Measurements from ENCODE around the gene SDC1.

Gene SDC1

DNA sequence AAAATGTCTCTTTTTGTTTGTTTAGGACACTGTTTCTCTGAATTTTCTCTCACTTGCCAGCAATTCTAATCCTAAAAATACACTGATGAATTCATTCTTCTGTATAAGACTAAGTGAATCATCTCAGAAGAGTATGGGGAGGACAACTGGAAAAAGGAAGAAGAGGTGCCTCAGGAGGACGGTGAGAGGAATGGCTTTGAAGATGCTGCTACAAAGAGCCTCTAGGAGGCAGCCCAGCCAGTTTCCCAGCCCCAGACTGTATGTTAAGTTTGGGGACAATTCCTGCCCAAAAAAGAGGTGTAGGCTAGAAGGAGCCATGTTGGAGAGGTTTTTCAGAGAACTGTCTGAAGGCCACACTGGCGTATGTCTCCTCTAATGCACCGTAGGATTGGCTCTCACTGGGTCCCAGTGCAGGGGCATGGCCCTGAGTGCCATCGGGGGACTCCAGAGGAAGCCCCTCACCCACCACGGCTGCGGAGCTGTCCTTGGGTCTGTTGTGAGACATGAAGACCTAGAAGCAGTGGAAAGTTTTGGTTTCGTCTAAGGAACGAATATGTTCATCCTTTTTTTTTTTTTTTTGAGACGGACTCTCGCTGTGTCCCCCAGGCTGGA lies 3.1 kb upstream of the SDC1 start:
- no peak for DNase-seq

DNA sequence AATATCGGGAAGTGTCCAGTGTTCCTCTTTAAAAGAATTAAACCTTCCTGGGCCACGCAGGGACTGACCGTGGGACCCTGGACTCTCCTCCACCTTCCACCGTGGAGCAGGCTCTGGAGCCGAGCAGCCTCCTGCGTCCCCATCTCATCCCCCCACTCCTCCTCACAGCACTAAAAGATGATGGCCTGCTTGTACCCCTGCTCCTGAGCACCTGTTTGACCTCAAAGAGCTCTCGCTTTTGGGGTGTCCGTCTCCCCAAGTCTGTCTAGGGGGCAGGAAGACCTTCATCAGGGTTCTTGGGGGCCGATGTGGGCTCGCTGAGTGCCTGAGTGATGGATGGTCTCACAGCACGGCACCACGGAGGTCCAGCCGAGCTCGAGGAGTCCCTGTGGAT lies 1.2 kb upstream of the SDC1 start:
- DNase-seq, result no peak

DNA sequence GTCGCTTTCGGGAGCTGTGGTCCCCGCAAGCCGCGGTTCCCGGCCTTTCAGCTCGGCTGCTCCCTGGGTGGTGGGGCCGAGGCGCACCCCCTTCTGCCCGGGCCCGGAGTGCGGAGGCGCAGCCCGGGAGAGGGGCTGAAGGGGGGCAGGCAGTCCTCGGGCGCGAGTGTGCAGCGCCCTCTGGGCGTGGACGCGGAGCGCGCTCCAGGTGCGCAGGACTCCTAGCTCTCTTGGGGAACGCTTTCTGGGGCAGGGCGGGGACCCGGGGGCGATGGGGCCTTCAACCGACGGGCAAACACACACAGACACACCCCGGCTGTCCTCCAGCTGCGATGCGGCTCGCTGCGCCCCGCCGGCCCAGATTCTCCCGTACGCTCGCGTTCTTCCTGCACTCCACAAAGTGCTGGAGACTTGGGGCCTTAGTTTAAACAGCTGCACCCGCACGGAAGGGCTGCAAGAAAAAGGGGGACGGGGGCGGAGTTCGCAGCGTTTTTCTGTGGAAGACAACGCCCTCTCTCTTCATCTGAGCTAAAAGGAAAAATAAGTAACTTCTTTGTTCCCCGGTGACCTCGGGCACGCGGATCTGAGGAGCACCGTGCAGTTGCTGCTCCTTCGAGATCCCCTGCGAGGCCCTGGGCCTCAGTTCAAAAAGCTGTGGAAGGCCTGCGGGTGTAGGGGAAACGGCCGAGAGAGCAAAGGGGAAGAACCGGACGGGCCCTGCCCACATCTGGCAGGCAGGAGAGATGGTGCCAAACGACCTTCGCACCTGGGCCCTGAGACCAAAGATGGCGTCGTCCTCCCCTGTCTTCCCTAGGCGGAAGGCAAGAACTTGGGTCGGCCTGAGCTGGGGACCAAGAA lies 593 bp upstream of the SDC1 start:
- peak; percentile 76 for DNase-seq

DNA sequence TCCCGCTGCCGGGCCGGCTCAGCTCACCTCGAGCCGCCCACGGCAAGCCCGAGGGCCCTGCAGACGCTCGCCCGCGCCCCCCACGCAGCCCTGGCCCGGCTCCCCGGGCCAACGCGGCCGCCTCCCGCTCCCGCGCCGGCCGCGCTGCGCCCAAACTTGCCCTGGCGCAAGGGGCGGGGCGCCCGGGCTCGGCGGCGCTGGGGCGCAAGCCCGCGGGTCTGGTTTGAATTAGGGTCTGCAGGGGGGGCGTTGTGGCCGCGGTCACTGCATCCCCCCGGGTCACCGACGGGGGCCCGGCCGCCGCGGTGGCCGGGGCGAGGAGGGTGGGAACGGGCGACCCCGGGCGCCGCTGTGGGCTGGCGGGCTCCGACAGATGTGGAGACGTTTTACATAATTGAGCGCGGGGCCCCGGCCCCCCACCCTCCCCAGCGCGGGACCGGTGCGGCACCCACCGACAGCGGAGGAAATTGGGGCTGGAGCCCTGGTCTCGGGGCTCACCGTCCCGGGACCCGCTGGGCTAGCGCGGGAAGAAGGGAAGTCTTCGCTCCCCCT lies 690 bp downstream of the SDC1 start:
- no peak for DNase-seq

DNA sequence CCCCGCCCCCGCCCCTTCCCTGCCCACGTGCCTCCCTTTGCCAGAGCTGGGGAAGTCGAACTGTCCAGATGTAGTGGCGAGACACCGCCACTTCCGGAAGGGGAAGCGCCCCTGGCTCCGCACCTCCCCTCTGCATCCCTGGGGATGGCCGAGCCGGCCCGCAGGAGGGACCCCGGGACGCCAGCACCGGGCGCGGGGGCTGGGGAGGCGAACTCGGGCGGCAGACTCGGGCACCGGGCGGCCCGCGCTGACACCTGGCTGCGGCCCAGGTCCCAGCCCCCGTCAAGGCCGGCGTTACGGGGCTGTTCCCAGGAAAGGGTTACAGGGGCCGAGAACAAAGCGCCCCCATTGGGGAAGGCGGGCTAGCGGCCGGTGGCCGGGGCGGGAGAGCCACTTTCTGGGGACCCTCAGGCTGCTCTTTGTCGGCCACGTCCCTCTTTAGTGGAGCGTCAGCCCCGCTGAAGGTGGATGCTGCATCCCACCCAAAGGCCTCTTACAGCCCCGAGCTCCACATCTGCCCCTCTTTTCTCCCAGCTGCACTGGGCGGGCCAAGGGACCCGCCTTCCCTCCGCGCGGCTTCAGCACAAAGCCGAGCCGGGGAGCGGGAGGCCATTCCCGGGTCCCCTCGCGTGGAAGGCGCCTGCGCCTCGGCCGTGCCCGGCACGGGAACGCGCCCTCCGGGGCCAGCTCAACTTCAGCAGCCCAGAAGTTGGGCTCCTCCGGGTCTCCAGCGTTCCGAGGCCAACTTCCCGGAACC lies 1.3 kb downstream of the SDC1 start:
- peak; percentile 66 for DNase-seq

DNA sequence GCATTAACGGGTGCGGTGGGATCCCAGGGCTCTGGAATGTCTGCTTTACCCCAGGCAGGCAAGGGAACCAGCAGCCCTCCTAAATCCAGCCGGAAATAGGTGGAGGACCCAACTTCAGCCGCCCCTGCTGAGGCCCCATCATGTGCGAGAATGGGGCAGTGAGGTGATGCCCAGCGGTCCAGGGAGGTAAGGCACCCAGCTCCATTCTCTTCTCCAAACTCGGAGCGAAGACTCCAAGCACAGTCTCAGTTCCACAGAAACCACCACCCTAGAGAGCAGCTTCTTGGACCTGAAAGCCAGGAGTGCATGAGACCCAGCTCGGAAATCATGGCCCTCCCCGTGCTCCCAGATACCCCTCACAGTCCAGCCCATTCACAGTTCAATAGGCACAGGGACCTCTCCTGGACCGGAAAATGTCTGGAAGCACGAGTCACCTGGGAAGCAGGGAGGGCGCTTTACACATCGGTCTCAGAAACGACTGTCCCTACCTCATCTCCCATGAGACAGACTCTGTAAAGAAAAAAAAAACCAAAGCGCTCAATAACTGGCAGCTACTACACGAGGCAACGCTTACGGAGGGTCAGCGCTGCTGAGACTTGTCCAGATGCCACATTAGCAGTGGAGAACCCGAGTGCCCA lies 2.0 kb downstream of the SDC1 start:
- no peak for DNase-seq

DNA sequence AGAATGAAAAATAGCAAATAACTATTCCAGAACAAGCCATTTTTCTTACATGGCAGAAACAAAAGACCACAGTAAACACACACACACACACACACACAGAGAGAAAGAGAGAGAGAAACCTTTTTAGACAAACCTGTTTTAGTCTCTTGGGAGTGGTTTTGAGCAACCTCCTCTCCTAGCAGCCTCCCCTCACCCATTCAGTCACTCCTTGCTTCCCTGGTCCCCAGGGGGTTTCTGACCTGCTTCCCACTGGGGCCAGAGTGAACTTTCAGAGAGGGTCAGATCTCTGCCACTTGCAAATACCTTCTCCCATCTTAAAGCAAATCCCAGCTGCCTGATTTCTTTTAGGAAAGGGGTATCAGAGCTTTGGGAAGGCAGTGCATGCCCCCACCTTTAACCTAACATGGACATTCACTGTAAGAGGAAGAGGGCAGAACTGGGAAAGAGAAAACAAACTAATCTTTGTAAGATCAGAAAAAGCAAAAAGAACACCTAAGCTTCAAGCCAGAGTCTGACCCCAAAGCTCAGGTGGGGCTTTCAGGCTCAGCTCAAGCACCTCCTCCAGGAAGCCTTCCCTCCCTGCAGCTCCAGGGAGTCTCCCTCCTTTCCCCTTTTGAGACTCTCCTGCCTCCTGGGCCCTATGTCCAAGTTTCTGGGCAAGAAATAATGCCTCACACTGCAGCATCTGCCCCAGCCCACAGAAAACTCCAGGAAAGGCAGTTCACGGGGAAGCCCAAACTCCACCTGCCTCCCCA lies 2.7 kb downstream of the SDC1 start:
- no peak for DNase-seq

DNA sequence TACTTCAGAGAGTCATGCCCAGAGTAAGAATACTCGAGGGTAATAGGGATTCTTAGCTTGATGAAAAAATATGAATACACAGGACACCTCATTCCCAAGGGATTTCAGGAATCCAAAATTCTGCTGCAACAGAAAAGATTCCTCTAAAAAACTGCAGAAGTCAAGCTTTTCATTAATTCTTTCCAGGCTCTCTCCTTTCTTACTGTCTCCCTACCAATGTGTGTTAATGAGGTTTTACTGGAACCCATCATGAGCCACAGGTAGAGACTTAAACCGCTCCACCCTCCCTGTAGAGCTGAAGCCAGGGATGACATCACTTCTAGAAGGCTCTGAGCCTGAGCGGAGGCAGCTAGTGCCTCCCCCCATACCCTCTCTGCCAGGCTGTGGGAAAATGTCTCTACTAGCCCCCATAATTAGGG lies 3.4 kb downstream of the SDC1 start:
- DNase-seq, result no peak

DNA sequence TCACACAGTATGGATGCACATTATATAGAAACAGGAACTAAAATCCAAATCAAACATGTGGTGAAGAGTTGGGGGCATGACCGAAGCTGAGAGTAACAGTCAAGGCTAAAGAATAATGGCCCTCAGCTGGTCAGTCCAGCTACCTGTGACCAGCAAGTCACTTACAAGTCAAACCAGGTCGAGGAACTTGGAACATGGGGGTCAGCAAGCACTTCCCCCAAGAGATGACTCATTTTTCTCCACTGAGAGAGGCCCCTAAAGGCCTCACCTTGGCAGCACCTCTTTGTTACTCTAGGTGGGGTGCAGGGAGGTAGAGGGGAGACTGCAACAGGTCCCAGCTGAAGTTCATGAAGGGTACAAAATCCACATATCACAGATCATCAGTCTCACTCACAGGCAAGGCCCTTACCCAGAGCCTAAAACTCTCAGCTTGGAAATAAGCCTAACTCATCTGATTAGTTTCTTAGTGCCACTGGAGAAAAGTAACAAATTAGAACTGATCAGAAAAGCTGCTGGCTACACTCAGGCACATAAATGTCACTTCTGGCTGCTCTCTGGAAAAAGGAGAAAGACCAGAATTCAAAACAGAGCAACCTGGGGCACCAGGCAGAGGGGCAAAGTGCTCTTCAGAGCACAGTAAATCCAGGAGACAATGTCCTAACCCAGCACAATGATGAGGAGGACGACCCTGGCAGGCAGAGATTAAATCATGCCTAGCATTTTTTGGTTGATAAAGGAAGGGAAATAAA lies 4.0 kb downstream of the SDC1 start:
- DNase-seq, result no peak

DNA sequence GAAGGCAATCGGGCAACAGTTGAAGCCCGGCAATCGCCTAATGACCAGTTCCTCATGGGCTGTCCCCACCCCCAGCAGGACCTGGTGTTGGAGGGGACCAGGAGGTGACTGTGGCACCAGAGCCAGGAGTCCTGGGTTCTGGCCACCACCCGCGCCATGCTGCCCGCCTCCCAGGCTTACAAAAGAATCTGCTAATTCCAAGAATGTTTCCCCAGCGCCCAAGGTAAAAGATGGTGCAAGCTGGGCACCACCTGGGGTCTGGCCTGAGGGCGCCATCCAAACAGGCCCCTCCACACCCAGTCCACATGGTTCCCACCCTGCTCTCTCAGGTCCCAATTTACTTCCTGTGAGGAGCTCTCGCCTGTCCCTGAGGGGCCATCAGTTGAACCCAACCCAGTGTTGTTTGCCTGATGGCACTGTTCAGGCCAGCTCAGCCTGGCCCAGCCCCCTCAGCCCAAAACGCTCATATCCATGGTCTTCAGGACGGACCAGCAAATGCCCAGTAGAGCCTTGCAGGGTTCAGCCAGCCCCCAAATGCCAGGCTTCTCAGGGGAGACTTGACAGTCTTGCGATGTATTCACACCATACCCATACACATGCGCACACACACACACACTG lies 5.1 kb downstream of the SDC1 start:
- no peak for DNase-seq

DNA sequence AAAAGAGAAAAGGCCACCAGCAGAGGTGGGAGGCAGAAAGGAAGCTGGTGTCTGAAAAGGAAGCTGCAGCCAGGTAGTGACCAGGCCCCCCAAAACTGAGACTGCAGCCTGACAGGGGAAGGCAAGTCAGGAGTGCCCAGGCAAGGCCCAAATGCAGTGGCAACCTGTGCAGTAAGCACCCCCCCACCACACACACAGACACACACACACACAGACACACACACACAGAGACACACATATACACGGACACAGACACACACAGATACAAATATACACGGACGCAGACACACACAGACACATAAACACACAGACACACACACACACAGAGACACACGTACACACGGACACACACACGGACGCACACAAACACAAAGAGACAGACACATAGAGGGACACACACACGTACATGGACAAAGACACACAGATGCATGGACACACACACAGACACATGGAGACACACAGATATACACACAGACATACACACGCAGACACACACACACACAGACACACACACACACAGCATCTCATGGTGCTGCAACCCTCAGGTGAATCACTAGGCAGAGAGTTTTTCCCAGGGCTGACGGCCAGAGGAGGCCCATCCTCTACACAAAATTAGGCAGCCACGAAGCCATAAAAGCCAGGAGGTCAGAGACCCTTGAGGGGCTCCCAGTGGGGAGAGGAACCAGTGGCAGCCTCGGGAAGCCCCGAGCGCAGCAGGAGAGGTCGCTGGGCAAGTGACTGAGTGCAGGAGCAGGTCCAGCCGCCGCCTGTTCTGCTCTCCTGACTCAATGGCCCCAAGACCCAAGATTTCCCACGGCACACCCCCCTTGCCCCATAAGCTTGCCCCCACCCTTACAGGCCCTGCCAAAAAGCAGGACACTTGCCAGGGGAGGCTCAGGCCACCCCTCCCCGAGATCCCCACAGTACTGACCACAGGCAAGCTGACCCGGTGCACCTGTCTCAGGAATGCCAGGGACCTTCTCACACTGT lies 6.3 kb downstream of the SDC1 start:
- DNase-seq, result no peak

DNA sequence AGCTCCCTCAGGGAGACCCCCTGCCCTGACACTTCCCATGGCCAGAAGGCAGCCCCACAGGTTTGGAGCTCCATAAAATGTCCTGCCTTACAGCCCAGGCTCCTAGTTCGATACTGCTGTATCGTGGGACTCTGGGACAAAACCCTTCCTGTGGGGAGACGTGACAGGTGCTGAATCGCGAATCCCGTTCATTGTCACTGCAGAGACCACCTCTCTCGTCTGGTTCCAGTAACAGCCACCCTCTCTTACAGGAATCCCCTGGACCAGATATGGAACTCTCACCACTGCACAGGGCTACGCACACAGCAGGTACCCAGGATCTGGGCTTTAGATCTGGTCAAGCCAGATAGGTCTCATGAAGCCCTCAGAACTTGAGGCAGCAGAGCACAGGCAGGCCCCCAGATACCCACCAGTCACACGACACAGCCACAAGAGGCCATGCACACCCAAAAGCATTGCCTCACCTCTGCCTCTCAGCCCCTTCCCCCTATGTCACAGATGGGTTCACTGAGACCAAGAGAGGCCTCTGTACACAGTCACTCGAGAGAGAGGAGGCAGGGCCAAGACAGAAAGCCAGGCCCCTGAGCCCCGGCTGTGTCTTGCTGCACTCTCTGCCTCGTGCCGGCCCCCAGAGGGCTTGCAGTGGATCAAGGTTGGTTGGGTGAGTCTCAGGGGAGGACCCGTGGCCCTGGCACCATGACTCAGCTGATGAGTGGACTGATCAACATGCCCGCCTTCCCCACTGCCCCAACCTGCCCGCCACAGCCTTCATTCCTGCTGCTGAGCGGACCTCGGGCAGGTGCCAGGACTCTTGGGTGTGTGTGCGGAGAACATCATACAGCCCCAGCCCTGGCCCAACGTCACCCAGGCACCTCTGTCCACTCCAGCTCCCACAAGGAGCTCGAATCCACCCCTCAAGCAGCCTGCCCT lies 7.6 kb downstream of the SDC1 start:
- DNase-seq, result no peak

DNA sequence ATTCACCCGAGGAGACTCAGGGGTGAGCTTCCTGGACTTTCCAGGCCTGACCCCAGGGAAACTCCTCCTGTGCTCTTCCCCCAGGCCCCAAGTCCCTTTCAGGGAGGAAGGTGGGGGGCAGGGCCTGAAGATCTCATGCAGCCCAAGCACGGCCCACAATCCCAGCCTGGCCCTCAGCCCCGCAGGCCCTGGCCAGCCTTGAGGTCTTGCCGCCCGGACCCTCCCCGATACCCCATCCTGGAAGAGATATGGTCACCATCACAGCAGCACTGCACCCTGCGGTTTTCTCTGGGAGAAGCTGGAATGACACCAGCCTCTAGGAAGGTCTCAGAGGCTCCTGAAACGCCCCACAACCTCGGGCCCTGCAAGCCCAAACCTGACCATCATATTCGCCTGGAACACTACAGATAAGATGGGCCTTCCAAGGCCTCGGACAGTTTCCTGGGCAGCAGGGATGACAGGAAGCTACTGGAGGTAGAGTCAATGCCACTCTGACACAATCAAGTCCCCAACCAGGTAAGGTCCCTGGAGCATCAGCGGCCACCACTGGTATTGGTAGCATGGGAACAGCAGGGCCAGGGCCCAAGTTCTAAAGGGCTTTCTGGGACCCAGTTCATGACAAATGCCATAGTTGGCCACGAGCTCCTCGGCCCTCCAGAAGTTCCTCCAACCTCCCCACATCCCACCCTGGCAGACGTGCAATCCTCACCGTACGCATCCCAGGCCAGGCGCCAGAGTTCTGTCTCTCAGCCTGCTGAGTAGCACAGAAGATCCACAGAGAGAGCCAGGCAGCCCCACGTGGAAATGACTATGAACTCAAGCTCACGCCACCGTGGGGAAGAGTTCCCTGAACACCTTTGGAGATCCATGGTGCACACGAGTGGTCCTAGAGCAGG lies 8.6 kb downstream of the SDC1 start:
- DNase-seq, result no peak

DNA sequence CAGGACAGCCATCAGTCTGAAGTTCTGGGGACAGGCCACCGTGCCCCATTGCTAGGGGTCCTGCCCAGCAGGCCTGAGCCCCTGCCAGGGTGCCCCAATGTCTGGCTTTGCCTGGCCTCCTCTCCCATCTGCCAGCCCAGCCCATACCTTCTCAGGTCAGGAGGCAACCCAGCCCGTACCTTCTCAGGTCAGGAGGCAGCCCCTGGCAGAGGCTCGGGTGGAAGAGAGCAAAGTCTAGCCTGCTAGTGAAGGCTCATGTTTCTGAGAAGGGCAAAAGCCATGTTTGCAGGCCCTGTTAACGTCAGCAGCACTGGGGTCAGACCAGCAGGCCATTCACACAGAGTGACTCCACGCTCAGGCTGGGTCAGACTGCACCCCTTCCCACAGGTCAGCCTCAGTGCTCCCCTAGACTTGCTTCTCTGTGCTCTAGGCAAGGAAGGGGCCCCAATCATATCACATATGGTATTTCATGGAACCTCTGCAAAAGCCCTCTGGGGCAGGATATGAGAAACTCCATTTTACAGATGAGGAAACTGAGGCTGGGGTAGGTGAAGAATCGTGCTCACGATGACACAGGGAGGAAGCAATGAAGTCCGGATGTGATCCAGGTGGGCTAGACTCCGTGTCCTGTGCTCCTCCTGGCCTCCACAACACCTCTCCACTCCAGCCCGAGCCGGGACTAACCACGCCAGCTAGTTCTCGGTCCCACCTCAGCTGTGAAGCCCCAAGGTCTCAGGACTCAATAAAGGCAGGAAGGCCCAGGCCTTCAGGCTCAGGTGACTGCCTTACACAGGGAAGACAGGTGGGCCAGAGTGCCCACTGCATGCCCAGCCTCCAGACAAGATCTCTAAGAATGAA lies 9.5 kb downstream of the SDC1 start:
- no peak for DNase-seq

DNA sequence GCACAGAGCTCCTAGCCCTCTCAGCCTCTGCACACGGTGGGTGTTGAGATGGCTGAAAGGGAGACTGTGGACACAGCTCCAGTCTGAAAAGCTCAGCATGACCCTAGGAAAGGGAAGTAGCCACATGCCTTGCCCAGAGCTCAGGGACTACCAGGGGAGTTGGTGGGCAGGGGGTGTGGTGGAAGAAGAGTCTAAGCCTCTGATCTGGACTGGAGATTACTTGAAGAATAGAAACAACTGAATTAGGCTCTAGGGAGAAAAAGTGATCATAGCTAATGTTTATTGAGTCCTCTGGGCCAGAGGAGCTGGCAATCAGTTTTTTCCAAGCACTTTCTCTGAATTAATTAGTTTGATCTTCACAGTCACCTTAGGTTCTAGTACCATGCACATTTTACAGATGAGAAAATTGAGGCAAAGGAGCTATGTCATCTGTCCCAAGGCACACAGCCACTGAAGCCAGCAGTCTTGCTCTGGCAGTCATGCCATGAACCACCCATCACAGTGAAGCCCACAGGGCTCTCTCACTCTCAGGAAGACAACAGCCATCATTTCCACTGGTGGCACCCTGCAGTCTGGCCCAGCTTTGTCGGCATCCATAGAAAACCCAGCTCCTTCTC lies 10.3 kb downstream of the SDC1 start:
- no peak for DNase-seq

All from activated CD8-positive, alpha-beta memory T cell treated with anti-CD3 and anti-CD28 coated beads for 24 hours (primary cell).